HCT116 (cell line): Measurements from ENCODE around the gene CHAMP1.

Source experiments
- ATF3 ChIP-seq: IDR thresholded peaks from 2 replicates; pipeline ENCODE4 v1.6.1; 2012
- CBX3 ChIP-seq: IDR thresholded peaks from 2 replicates; pipeline ENCODE4 v1.6.1; 2012; ENCODE audit warnings: low read depth
- CEBPB ChIP-seq: IDR thresholded peaks from 2 replicates; pipeline ENCODE4 v1.6.1; 2012; ENCODE audit warnings: low read depth
- CTCF ChIP-seq, 3 experiments: fragments of 200-600 bp in 1 of 3; sonication (generic) in 1 of 3; IDR thresholded peaks in 2 of 3; conservative IDR thresholded peaks in 1 of 3; 2 replicates each; pipeline ENCODE4 v1.5.1; 2012 to 2017; ENCODE audit warnings: low read depth in 2 of 3, low read length in 2 of 3, antibody characterized with exemption in 1 of 3, borderline replicate concordance in 1 of 3, control low read depth in 1 of 3, mild to moderate bottlenecking in 1 of 3, mixed read lengths in 1 of 3, mixed run types in 1 of 3, moderate library complexity in 1 of 3; ENCODE audit not compliant: insufficient read depth in 1 of 3
- EZH2 ChIP-seq: fragments of 200-600 bp; sonication (generic); IDR thresholded peaks from 2 replicates; pipeline ENCODE4 v1.6.1; 2017; ENCODE audit warnings: antibody characterized with exemption, mixed run types
- EZH2phosphoT487 ChIP-seq: fragments of 200-600 bp; IDR thresholded peaks from 2 replicates; pipeline ENCODE4 v1.6.1; 2018; ENCODE audit warnings: antibody characterized with exemption, borderline replicate concordance
- JUND ChIP-seq: IDR thresholded peaks from 2 replicates; pipeline ENCODE4 v1.6.1; 2012
- MAX ChIP-seq: IDR thresholded peaks from 2 replicates; pipeline ENCODE4 v1.6.1; 2012
- POLR2A ChIP-seq: IDR thresholded peaks from 2 replicates; pipeline ENCODE4 v1.7.0; 2011; ENCODE audit warnings: borderline replicate concordance; ENCODE audit not compliant: insufficient read depth, insufficient read length; ENCODE audit errors: extremely low read depth
- POLR2AphosphoS5 ChIP-seq: IDR thresholded peaks from 2 replicates; pipeline ENCODE4 v1.6.1; 2011; ENCODE audit warnings: mild to moderate bottlenecking, low read depth, low read length, moderate library complexity
- RAD21 ChIP-seq: IDR thresholded peaks from 2 replicates; pipeline ENCODE4 v1.6.1; 2012; ENCODE audit warnings: low read depth, mild to moderate bottlenecking
- REST ChIP-seq: IDR thresholded peaks from 2 replicates; pipeline ENCODE4 v1.6.1; 2012; ENCODE audit warnings: low read depth
- ZBTB33 ChIP-seq: IDR thresholded peaks from 2 replicates; pipeline ENCODE4 v1.6.1; 2011; ENCODE audit warnings: mild to moderate bottlenecking, low read length, moderate library complexity; ENCODE audit not compliant: insufficient replicate concordance; ENCODE audit errors: extremely low read depth
- ZFX ChIP-seq: fragments of 450-650 bp; IDR thresholded peaks from 2 replicates; pipeline ENCODE4 v1.6.1; 2017

GRCh38 chr13:114330086-114330485 is 15.8 kb downstream of the CHAMP1 start:
- TF ChIP-seq CTCF (IDR thresholded peaks at IDR 0.05 in 2 of 3, conservative IDR thresholded peaks at IDR 0.05 in 1 of 3; ENCODE audit: borderline replicate concordance in 1 of 3, insufficient read depth in 1 of 3, low read depth in 2 of 3, low read length in 2 of 3) (no peak), MAX (no peak), REST (no peak), EZH2 (no peak), CEBPB (no peak), JUND (no peak), ATF3 (no peak), POLR2A (no peak), RAD21 (no peak), POLR2AphosphoS5 (no peak), EZH2phosphoT487 (no peak), CBX3 (no peak), ZBTB33 (no peak), ZFX (no peak)
